ENCODE measurements around the gene CACNB4. TPM values are rescaled to one million over a fixed set of nuclear protein-coding genes. Genes with fewer than 3 reads are reported as not detected.

The CACNB4 gene
- total and polyA plus RNA-seq, 10 donors = 0.14 to 5.1 (median 1.6) TPM

- Histone ChIP-seq H3K27me3 (replicated peaks in 1 of 7) (no peaks in the 10 kb centered on the region), H3K36me3 (no peaks in the 10 kb centered on the region), H3K4me1 (no peaks in the 10 kb centered on the region), H3K4me3 (no peak overlapping the region), H3K27ac (no peak overlapping the region), H3K9me3 (no peaks in the 10 kb centered on the region)
- no peak for DNase-seq
- TF ChIP-seq CTCF (IDR thresholded peaks at IDR 0.05 in 8 of 11, conservative IDR thresholded peaks at IDR 0.05 in 3 of 11) (no peak), POLR2AphosphoS5 (IDR thresholded peaks at IDR 0.05) (no peak)
- intact Hi-C loops (cut with DNase I; ENCODE audit: low total_unique reads) = no loop called here
Observed at GRCh38 chr2:151933266-151933804, 165.5 kb downstream of the CACNB4 start.

GRCh38 chr2:151931756-151932155, 167.1 kb downstream of the CACNB4 start:
- no peaks in the 10 kb centered on the region for H3K9me3 ChIP-seq
- no peaks in the 10 kb centered on the region for H3K27me3 ChIP-seq (replicated peaks in 1 of 7)
- TF ChIP-seq POLR2A (IDR thresholded peaks at IDR 0.05) (no peak), POLR2AphosphoS5 (IDR thresholded peaks at IDR 0.05) (no peak), CTCF (IDR thresholded peaks at IDR 0.05 in 8 of 11, conservative IDR thresholded peaks at IDR 0.05 in 3 of 11) (no peak)
- no peaks in the 10 kb centered on the region for H3K36me3 ChIP-seq
- 84 to 98% (median 90%) methylated on average over 1 of the region's 1 CpG for WGBS, 5 donors
- no peak overlapping the region for H3K4me3 ChIP-seq
- H3K4me1 ChIP-seq = no peaks in the 10 kb centered on the region
- no peak overlapping the region for H3K27ac ChIP-seq
- intact Hi-C loops (cut with DNase I; ENCODE audit: low total_unique reads) = no loop called here
- no peak for DNase-seq

GRCh38 chr2:151931030-151931611, 167.7 kb downstream of the CACNB4 start:
- whole genome bisulfite sequencing, 5 donors = 86 to 100% (median 90%) methylated on average over 1 of the region's 1 CpG
- TF ChIP-seq POLR2A (IDR thresholded peaks at IDR 0.05) = no peak
- TF ChIP-seq POLR2AphosphoS5 (IDR thresholded peaks at IDR 0.05) = no peak
- no peak for TF ChIP-seq CTCF (IDR thresholded peaks at IDR 0.05 in 8 of 11, conservative IDR thresholded peaks at IDR 0.05 in 3 of 11)
- Histone ChIP-seq H3K36me3 (no peaks in the 10 kb centered on the region), H3K27me3 (replicated peaks in 1 of 7) (no peaks in the 10 kb centered on the region), H3K4me1 (no peaks in the 10 kb centered on the region), H3K4me3 (no peak overlapping the region), H3K9me3 (no peaks in the 10 kb centered on the region), H3K27ac (no peak overlapping the region)
- DNase-seq = no peak
- intact Hi-C loops (cut with DNase I; ENCODE audit: low total_unique reads) = no loop called here

- Histone ChIP-seq H3K4me1 (no peaks in the 10 kb centered on the region), H3K27me3 (replicated peaks in 1 of 7) (no peaks in the 10 kb centered on the region), H3K9me3 (no peaks in the 10 kb centered on the region), H3K36me3 (no peaks in the 10 kb centered on the region), H3K4me3 (no peak overlapping the region), H3K27ac (no peak overlapping the region)
- WGBS, 5 donors = 74 to 84% (median 81%) methylated on average over 2 of the region's 2 CpGs
- intact Hi-C loops (cut with DNase I; ENCODE audit: low total_unique reads) = no loop called here
- no peak for DNase-seq
- TF ChIP-seq POLR2AphosphoS5 (IDR thresholded peaks at IDR 0.05) = no peak
- no peak for TF ChIP-seq CTCF (IDR thresholded peaks at IDR 0.05 in 8 of 11, conservative IDR thresholded peaks at IDR 0.05 in 3 of 11)
- no peak for TF ChIP-seq POLR2A (IDR thresholded peaks at IDR 0.05)
Observed at GRCh38 chr2:151930042-151930441, 168.8 kb downstream of the CACNB4 start.
